HepG2 (cell line): ENCODE measurements around the gene ARHGAP4. TPM values are rescaled to one million over a fixed set of nuclear protein-coding genes. Genes with fewer than 3 reads are reported as not detected.
A peak's percentile ranks its signal among the peaks of the same experiment; 100 is the strongest.

Experiments used
- GABPB1 ChIP-seq: IDR thresholded peaks from 2 replicates; pipeline ENCODE4 v1.6.1; 2016; ENCODE audit warnings: mild to moderate bottlenecking, missing genetic modification reagents, moderate library complexity, missing compliant biosample characterization
- HNF4G ChIP-seq, 2 experiments: sonication (generic) in 1 of 2; formaldehyde crosslinking in 1 of 2; IDR thresholded peaks; 2 replicates each; pipeline versions ENCODE4 v1.4.0 to v1.6.1; 2011 to 2020; ENCODE audit warnings: borderline replicate concordance in 2 of 2, low read depth in 2 of 2, mild to moderate bottlenecking in 2 of 2, low read length in 1 of 2, missing genetic modification reagents in 1 of 2, moderate library complexity in 1 of 2
- IRX3 ChIP-seq: sonication (generic); formaldehyde crosslinking; IDR thresholded peaks from 2 replicates; pipeline ENCODE4 v1.8.1; 2023; ENCODE audit warnings: mild to moderate bottlenecking, low read depth, missing genetic modification reagents, borderline replicate concordance
- MXI1 ChIP-seq: IDR thresholded peaks from 3 replicates; pipeline ENCODE4 v1.6.1; 2012; ENCODE audit warnings: low read depth, low read length, inconsistent platforms, borderline replicate concordance
- MYNN ChIP-seq: sonication (generic); formaldehyde crosslinking; IDR thresholded peaks from 2 replicates; pipeline ENCODE4 v1.4.0; 2020; ENCODE audit warnings: mild to moderate bottlenecking, low read depth, missing genetic modification reagents
- PHF8 ChIP-seq: sonication (generic); formaldehyde crosslinking; IDR thresholded peaks from 2 replicates; pipeline ENCODE4 v1.5.0; 2020; ENCODE audit warnings: missing genetic modification reagents
- RAD51 ChIP-seq: fragments of 450-650 bp; IDR thresholded peaks from 2 replicates; pipeline ENCODE4 v1.6.1; 2016; ENCODE audit warnings: borderline replicate concordance
- RBFOX2 ChIP-seq: fragments of 200-400 bp; formaldehyde crosslinking; IDR thresholded peaks from 2 replicates; pipeline ENCODE4 v1.6.1; 2017; ENCODE audit warnings: low read depth, mild to moderate bottlenecking, low read length
- SIX4 ChIP-seq: sonication (generic); formaldehyde crosslinking; IDR thresholded peaks from 2 replicates; pipeline ENCODE4 v1.4.0; 2020; ENCODE audit warnings: missing genetic modification reagents
- SP2 ChIP-seq: sonication (generic); formaldehyde crosslinking; IDR thresholded peaks from 2 replicates; pipeline ENCODE4 v1.5.1; 2020; ENCODE audit warnings: mild to moderate bottlenecking, missing genetic modification reagents
- YY1 ChIP-seq: IDR thresholded peaks from 2 replicates; pipeline ENCODE4 v1.6.1; 2011; ENCODE audit warnings: low read length, low read depth, moderate library complexity, mild to moderate bottlenecking; ENCODE audit not compliant: insufficient read depth, insufficient replicate concordance
- ZFX ChIP-seq: sonication (generic); formaldehyde crosslinking; IDR thresholded peaks from 2 replicates; pipeline ENCODE4 v1.4.0; 2020; ENCODE audit warnings: mild to moderate bottlenecking, low read depth, missing genetic modification reagents, moderate library complexity
- ZNF251 ChIP-seq: sonication (generic); formaldehyde crosslinking; IDR thresholded peaks from 2 replicates; pipeline ENCODE4 v1.9.0; 2021; ENCODE audit warnings: mild to moderate bottlenecking, missing genetic modification reagents
- ZNF546 ChIP-seq: sonication (generic); formaldehyde crosslinking; conservative IDR thresholded peaks from 2 replicates; pipeline ENCODE4 v1.8.1; 2023; ENCODE audit warnings: mild to moderate bottlenecking, missing genetic modification reagents
- ZNF781 ChIP-seq: sonication (generic); formaldehyde crosslinking; IDR thresholded peaks from 2 replicates; pipeline ENCODE4 v1.5.1; 2020; ENCODE audit warnings: borderline replicate concordance, mild to moderate bottlenecking, missing genetic modification reagents; ENCODE audit errors: not compliant biosample characterization
- polyA plus RNA-seq, 8 experiments: library from polyadenylated mRNA; depleted of rRNA in 3 of 8; stranded (reverse) in 7 of 8; unstranded in 1 of 8; fragments of >200 nt; fragmentation: Illumina TruSeq in 4 of 8; extraction: Trizol in 4 of 8; gene quantifications; 2 replicates each; pipeline versions ENCODE4 v1.2.1 to v1.2.3, GENCODE V29; 2011 to 2016; ENCODE audit warnings: low read depth in 4 of 8, missing spikeins in 1 of 8, mixed read lengths in 1 of 8; ENCODE audit not compliant: insufficient read depth in 1 of 8
- total RNA-seq, 5 experiments: library from RNA; depleted of rRNA; stranded (reverse); fragments of >200 nt; fragmentation: Illumina TruSeq; extraction: Trizol; gene quantifications; 2 replicates each; pipeline ENCODE4 v1.2.3, GENCODE V29; 2016; ENCODE audit warnings: low read depth in 1 of 5
- TF ChIP-seq, protein P1 (sequence below): sonication (generic); formaldehyde crosslinking; IDR thresholded peaks from 2 replicates; pipeline ENCODE4 v1.5.0; 2020; ENCODE audit warnings: mild to moderate bottlenecking, missing genetic modification reagents, borderline replicate concordance
- TF ChIP-seq, protein P2 (sequence below): IDR thresholded peaks from 2 replicates; pipeline ENCODE4 v1.6.1; 2016; ENCODE audit warnings: missing genetic modification reagents, missing compliant biosample characterization
- TF ChIP-seq, protein P3 (sequence below): sonication (generic); formaldehyde crosslinking; IDR thresholded peaks from 2 replicates; pipeline ENCODE4 v1.4.0; 2020; ENCODE audit warnings: mild to moderate bottlenecking, missing genetic modification reagents
- TF ChIP-seq, protein P4 (sequence below): sonication (generic); formaldehyde crosslinking; IDR thresholded peaks from 2 replicates; pipeline ENCODE4 v1.4.0; 2020; ENCODE audit warnings: mild to moderate bottlenecking, low read depth, missing genetic modification reagents
- TF ChIP-seq, protein P5 (sequence below): IDR thresholded peaks from 2 replicates; pipeline ENCODE4 v1.6.1; 2016; ENCODE audit warnings: low read depth, control low read depth

Gene ARHGAP4
- total and polyA plus RNA-seq, 2 of the 13 experiments (the other 11 are each of a cell fraction or from before 2014, with no cell fraction given): 0.57 to 0.64 TPM

DNA sequence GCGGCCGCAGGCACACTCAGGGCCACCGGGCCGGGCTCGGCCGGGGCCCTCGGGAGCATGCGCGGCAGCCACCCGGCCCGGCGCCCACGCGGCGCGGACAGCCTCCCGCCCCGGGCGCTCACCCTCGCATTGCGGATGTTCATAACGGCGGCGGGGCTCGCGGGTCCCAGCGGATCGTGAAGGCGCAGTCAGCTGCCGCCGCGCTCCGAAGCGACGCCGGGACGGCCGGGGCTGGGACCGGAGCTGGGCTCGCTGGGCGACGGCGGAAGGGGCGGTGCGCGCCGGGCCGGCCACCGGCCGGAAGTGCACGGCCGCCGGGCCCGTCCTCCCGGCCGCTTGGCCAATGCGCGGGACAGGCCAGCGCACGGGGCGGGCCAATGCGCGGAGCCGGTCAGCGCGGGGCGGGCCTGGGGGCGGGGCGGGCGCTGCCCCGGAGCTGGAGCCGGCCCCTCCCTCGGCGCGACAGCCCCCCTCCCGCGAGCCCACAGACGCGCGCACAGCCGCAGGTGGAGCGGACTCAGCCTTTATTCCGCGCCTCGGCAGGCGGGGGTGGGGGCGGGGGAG lies 8.8 kb upstream of the ARHGAP4 start, which contains the start of gene NAA10 (continued):
- TF ChIP-seq, protein P1, sequence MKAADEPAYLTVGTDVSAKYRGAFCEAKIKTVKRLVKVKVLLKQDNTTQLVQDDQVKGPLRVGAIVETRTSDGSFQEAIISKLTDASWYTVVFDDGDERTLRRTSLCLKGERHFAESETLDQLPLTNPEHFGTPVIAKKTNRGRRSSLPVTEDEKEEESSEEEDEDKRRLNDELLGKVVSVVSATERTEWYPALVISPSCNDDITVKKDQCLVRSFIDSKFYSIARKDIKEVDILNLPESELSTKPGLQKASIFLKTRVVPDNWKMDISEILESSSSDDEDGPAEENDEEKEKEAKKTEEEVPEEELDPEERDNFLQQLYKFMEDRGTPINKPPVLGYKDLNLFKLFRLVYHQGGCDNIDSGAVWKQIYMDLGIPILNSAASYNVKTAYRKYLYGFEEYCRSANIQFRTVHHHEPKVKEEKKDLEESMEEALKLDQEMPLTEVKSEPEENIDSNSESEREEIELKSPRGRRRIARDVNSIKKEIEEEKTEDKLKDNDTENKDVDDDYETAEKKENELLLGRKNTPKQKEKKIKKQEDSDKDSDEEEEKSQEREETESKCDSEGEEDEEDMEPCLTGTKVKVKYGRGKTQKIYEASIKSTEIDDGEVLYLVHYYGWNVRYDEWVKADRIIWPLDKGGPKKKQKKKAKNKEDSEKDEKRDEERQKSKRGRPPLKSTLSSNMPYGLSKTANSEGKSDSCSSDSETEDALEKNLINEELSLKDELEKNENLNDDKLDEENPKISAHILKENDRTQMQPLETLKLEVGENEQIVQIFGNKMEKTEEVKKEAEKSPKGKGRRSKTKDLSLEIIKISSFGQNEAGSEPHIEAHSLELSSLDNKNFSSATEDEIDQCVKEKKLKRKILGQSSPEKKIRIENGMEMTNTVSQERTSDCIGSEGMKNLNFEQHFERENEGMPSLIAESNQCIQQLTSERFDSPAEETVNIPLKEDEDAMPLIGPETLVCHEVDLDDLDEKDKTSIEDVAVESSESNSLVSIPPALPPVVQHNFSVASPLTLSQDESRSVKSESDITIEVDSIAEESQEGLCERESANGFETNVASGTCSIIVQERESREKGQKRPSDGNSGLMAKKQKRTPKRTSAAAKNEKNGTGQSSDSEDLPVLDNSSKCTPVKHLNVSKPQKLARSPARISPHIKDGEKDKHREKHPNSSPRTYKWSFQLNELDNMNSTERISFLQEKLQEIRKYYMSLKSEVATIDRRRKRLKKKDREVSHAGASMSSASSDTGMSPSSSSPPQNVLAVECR (CRISPR knock-in tag): peak; percentile 31; the same call in 1 of the 2 replicates
- TF ChIP-seq YY1 (no peak), ZNF781 (CRISPR knock-in tag) (no peak), IRX3 (CRISPR knock-in tag) (no peak), ZNF251 (CRISPR knock-in tag) (no peak), SIX4 (no peak), SP2 (CRISPR knock-in tag) (peak; percentile 66; the same call in 1 of the 2 replicates), GABPB1 (CRISPR knock-in tag) (peak; percentile 72), ZFX (CRISPR knock-in tag) (peak; percentile 30; the same call in 1 of the 2 replicates), HNF4G (IDR thresholded peaks at IDR 0.05; ENCODE audit: borderline replicate concordance, low read depth, low read length) (no peak), HNF4G (CRISPR knock-in tag; IDR thresholded peaks at IDR 0.05; ENCODE audit: borderline replicate concordance, low read depth) (no peak), RAD51 (no peak), RBFOX2 (peak; percentile 69), MXI1 (peak; percentile 38; the same call in 1 of the 3 replicates), MYNN (CRISPR knock-in tag) (no peak), ZNF546 (no peak), PHF8 (CRISPR knock-in tag) (peak; percentile 44)
- TF ChIP-seq, protein P2, sequence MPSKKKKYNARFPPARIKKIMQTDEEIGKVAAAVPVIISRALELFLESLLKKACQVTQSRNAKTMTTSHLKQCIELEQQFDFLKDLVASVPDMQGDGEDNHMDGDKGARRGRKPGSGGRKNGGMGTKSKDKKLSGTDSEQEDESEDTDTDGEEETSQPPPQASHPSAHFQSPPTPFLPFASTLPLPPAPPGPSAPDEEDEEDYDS (CRISPR knock-in tag): no peak
- TF ChIP-seq, protein P3, sequence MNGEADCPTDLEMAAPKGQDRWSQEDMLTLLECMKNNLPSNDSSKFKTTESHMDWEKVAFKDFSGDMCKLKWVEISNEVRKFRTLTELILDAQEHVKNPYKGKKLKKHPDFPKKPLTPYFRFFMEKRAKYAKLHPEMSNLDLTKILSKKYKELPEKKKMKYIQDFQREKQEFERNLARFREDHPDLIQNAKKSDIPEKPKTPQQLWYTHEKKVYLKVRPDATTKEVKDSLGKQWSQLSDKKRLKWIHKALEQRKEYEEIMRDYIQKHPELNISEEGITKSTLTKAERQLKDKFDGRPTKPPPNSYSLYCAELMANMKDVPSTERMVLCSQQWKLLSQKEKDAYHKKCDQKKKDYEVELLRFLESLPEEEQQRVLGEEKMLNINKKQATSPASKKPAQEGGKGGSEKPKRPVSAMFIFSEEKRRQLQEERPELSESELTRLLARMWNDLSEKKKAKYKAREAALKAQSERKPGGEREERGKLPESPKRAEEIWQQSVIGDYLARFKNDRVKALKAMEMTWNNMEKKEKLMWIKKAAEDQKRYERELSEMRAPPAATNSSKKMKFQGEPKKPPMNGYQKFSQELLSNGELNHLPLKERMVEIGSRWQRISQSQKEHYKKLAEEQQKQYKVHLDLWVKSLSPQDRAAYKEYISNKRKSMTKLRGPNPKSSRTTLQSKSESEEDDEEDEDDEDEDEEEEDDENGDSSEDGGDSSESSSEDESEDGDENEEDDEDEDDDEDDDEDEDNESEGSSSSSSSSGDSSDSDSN: peak; percentile 27; the same call in 1 of the 2 replicates
- TF ChIP-seq, protein P4, sequence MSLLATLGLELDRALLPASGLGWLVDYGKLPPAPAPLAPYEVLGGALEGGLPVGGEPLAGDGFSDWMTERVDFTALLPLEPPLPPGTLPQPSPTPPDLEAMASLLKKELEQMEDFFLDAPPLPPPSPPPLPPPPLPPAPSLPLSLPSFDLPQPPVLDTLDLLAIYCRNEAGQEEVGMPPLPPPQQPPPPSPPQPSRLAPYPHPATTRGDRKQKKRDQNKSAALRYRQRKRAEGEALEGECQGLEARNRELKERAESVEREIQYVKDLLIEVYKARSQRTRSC (CRISPR knock-in tag): no peak
- TF ChIP-seq, protein P5, sequence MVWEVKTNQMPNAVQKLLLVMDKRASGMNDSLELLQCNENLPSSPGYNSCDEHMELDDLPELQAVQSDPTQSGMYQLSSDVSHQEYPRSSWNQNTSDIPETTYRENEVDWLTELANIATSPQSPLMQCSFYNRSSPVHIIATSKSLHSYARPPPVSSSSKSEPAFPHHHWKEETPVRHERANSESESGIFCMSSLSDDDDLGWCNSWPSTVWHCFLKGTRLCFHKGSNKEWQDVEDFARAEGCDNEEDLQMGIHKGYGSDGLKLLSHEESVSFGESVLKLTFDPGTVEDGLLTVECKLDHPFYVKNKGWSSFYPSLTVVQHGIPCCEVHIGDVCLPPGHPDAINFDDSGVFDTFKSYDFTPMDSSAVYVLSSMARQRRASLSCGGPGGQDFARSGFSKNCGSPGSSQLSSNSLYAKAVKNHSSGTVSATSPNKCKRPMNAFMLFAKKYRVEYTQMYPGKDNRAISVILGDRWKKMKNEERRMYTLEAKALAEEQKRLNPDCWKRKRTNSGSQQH (CRISPR knock-in tag): no peak
